ENCODE data around the gene GDNF.

Gene GDNF

GRCh38 chr5:37777432-37778130, 62.3 kb downstream of the GDNF start:
- DNase-seq: no peak

- DNase-seq: no peak
These were observed 63.0 kb downstream of the GDNF start for GRCh38 chr5:37776826-37777225.

GRCh38 chr5:37774912-37775483, 64.8 kb downstream of the GDNF start:
- peak in 1 of 2 experiments; percentile 34 for DNase-seq

GRCh38 chr5:37773809-37774208, 66.0 kb downstream of the GDNF start:
- no peak for DNase-seq

GRCh38 chr5:37772255-37772654, 67.6 kb downstream of the GDNF start:
- no peak for DNase-seq

GRCh38 chr5:37771731-37772130, 68.1 kb downstream of the GDNF start:
- DNase-seq: no peak

- DNase-seq: no peak
These were observed 68.6 kb downstream of the GDNF start for GRCh38 chr5:37771203-37771611.

GRCh38 chr5:37770786-37771185, 69.1 kb downstream of the GDNF start:
- no peak for DNase-seq

GRCh38 chr5:37769840-37770239, 70.0 kb downstream of the GDNF start:
- no peak for DNase-seq

- no peak for DNase-seq
These were observed 70.7 kb downstream of the GDNF start for GRCh38 chr5:37769108-37769507.

- no peak for DNase-seq
These were observed 71.5 kb downstream of the GDNF start for GRCh38 chr5:37768371-37768770.

- DNase-seq: no peak
These were observed 71.9 kb downstream of the GDNF start for GRCh38 chr5:37767961-37768360.

- no peak for DNase-seq
These were observed 72.6 kb downstream of the GDNF start for GRCh38 chr5:37767251-37767650.

Measured in NCI-H2081 (cell line).